Stimulated activated CD8-positive, alpha-beta memory T cell treated with anti-CD3 and anti-CD28 coated beads, Interleukin-7, amount 100 ng/mL, for 24 hours (primary cell): ENCODE measurements around the gene INTS11.

ENCODE experiments used
- DNase-seq: peaks from one replicate; pipeline ENCODE4 v3.0.0-alpha.2; 2020; ENCODE audit warnings: low read depth

Gene INTS11

DNA sequence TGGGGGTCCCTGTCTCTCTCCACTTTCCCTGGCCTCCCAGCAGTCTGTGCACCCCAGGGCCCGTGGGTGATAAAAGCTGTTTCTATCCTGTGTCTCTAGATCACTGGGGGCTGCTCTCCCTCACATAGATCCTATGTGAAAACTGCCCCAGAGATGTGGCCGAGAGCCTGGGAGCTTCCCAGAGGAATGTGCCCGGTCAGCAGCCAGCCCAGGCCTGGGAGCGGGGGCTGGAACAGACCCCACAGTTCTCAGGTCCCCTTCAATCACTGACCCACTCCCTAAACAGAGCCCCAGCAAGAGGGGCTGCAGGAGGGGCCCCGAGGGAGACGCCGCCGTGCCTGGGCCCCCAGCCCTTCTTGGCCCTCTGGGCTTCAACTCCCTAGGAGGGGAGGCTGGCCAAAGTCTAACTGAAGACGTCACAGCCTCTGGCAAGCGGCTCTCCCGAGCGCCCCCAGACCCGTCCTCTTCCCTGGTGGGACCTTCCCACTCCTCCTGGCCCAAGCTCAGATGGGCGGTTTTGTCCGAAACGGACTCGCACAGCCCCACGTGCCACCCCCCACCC lies 33.5 kb upstream of the INTS11 start:
- DNase-seq, result no peak

DNA sequence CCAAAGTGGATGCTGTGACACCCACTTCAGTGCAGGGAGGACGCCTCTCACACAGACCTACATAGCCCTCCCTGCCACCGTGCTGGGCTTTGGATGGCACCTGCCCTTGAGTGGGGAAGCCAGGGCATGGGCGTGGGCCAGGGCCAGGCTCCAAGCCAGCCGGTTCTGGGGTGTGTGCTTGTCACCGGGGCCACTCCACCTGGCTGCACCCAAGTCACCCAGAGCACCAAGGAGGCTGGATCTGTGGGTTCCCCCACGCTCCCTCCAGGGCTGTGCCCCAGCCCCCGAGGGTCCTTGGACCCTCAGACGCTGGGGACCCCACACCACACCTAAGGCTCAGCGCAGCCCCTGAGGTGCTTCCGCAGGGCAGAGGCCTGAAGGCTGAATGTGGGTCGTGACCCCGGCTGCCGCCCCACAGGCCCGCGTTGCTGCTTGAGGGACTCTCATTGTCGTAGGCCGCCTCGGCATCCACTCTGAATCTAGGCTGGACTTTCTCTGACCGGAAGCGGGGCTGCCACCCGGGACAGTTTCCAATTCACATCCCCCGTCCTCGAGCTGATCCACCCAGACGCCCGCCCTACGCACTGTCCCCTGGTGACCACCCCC lies 32.4 kb upstream of the INTS11 start:
- no peak for DNase-seq

DNA sequence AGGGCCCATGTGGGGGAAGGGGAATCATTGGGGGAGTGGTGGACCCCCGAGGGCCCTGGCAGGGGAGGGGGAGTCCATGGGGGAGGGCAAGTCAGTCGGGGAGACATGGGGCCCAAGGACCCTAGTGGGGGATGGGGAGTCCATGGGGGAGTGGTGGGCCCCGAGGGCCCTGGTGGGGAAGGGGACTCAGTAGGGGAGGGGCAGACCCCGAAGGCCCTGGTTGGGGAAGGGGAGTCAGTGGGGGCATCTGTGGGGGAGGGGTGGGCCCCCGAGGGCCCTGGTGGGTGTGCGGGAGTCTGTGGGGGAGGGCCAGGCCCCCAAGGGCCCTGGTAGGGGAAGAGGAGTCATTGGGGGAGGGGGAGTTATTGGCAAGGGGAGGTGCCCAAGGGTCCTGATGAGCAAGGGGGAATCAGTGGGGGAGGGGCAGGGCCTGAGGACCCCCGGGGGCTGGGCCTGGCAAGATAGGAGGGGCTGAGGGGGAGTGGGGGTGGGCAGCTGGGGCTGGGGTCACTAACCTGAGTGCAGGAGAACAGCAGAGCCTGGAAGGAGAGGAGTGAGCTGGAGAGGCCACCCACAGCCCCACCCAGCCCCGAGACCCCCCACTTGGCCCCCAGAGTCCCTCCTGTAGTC lies 31.8 kb upstream of the INTS11 start:
- no peak for DNase-seq

- DNase-seq, result no peak
Observed at GRCh38 chr1:1355416-1355815, 31.0 kb upstream of the INTS11 start.

GRCh38 chr1:1354271-1355247 lies 30.1 kb upstream of the INTS11 start:
- DNase-seq, result no peak

- no peak for DNase-seq
Observed at GRCh38 chr1:1353389-1354151, 29.1 kb upstream of the INTS11 start.

DNA sequence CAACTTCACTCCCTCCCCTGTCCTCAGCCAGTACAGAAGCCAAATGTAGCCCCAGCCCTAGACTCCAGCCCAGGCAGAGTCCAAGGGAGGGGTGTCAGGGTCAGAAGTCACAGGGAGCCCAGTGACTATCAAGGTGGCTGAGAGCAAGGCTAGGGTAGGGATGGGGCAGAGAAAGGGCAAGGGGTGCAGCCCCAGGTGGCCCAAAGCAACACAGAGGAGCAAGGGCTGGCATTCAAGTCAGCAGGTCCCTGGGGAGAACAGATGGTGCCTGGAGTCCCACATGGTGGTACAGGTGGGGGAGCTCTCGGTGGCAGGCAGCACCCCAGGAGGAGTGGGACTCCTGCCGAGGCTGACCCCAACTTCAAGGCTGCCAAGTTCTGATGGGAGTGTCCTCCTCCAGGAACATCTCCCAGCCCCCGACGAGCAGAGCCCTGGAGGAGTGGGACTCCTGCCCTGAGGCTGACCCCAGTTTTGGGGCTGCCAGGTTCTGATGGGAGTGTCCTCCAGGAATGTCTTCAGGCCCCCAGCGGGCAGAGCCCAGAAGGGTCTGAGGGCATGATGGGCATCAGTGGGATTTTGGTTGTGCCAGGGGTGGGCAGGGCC lies 28.4 kb upstream of the INTS11 start:
- DNase-seq, result no peak

GRCh38 chr1:1351511-1352427 lies 27.3 kb upstream of the INTS11 start:
- no peak for DNase-seq

DNA sequence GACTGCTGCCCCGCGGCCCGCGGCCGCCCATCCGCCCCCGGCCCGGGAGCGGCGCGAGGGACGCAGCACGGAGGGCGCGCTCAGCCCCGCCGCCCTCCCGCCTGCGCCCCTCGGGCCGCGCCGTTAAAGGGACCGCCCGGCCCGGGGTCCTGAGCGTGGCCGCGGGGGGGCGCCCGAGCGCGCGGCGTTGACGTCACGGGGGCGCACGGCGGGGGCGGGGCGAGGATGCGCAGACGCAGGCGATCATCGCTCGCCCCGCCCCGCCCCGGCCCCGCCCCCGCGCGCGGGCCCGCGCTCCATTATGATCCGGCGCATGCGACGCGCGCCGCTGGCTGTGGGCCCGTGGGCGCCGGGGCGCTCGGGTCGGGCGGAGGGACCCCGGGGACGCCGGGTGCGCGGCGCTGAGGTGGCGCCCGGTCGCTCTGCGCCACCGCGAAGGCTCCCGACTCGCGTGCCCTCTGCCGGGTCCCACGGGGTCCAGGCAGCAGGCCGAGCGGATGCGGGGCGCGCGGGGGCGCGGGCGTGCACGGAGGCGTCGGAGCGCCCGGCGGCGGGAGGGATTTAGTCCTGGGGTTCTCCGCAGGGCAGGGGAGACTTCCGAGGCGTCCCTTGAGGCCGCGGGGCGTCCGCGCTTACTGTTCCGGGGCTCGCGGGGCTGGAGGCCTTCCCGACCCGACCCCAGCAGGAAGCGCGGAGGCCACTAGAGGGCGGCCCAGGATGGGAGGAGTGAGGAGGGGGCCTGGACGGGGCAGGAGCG lies 25.0 kb upstream of the INTS11 start, which contains the start of gene DVL1:
TSS of gene DVL1 (minus strand) at position 163 of the 757 bp plus-strand sequence. CDS start 353 bp downstream, outside the sequence.
- DNase-seq, result peak; percentile 38

DNA sequence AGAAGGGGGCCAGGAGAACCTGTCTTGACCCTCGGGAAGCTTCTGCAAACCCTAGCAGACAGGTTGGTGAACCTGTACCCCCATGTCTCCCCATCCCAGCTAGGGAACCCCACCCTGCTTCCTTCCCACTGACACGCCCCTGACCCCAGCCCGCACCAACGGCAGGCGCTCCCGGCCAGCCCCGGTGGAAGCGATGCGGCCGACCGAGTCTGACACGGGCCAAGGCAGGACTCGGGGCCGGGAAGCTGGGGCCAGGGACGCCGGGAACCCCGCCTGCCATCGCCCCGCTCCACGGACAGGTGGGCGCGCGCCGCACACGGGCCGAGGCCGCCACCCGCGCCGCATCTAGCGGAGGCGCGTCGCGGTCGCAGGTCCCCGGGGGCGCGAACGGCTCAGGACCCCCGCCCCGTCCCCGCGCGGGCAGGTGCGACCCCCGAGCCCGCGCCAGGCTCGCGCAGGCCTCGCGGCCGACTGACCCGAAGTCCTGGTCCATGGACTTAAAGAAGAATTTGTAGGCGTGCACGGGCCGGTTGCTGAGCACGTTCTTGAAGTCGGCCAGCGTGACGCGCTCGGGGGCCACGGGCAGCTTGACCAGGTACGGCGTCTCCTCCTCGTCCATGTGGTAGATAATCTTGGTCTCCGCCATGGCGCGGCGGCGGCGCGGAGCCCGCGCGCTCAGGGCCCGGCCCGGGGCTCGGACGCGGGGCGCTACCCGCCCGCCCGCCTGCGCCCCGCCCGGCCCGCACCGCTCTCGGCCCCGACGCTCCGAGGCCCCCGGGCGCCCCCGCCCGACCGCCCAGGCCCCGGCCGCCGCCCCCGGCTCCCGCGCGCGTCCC lies 24.2 kb upstream of the INTS11 start:
- DNase-seq, result no peak

DNA sequence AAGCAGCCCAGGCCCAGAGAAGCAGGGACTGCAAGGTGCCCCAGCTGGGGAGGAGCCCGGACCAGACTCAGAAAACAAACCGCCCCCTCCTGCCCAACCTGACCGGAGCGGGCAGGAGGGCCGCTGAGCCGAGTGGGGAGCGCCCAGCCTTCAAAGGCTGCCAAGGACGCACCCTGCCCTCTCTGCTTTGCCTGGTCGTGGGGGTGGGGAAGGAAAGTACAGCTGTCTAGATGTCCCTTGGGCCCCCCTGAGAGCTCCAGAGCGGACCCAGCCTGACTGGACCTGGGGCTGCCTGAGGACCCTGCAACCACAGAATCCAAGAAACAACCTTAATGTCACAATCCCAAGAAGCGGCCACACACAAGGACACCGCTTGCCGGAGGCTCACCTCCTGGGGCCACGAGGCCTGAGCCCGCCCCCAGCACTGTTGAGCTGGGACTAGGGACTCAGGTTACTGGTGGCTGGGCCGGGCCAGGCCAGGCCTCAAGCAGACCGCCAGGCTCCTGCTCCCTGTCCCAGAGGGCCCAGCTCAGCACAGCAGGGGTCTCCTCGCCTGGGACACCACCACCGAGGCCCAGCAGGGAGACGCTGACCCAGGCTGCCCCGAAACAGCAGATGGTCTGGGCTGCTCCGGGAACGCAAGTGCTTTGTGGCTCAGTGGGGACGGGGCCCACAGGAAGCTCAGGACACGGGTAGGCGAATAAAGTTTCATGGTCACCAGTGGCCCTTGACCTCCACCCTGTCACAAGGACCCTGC lies 23.4 kb upstream of the INTS11 start:
- DNase-seq, result no peak

GRCh38 chr1:1347026-1347595 lies 22.7 kb upstream of the INTS11 start:
- no peak for DNase-seq

DNA sequence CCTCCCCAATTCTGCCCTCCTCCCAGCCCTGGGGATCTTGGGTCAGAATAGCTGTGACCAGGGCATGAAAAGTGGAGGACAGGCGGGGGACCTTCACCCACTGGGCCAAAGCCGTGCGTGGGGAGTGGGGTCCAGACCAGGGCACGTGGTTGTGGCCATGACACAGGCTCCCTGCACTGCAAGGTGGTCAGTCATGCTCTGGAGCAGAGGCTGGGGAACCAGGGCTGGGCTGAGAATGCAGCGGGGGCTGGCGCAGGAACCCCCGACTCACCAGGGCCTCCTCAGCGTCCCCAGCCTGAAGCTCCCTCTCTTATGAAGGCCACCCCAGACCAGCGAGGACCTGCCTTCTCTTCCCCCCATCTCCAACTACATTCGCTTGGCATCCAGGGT lies 22.0 kb upstream of the INTS11 start:
- DNase-seq, result no peak

GRCh38 chr1:1345860-1346500 lies 21.5 kb upstream of the INTS11 start:
- no peak for DNase-seq

GRCh38 chr1:1345384-1345783 lies 20.9 kb upstream of the INTS11 start:
- no peak for DNase-seq

- peak; percentile 30 for DNase-seq
Observed at GRCh38 chr1:1344655-1345361, 20.3 kb upstream of the INTS11 start.
